ENCODE measurements around the gene TXNDC8.
"Not testable (repeated sequence)": the region's sequence is repeated elsewhere in the genome, so short reads cannot be mapped to it uniquely, and the experiment has no call there.

Gene TXNDC8

GRCh38 chr9:110337727-110338126, at the start of gene TXNDC8:
TSS of gene TXNDC8 (minus strand) at chr9:110337863.
- no peak for DNase-seq (ENCODE audit: low read depth, low spot score)

GRCh38 chr9:110383491-110383890, 45.8 kb upstream of the TXNDC8 start:
- no peak for DNase-seq (ENCODE audit: low read depth, low spot score)

GRCh38 chr9:110382731-110383130, 45.1 kb upstream of the TXNDC8 start:
- DNase-seq (ENCODE audit: low read depth, low spot score), result no peak

DNA sequence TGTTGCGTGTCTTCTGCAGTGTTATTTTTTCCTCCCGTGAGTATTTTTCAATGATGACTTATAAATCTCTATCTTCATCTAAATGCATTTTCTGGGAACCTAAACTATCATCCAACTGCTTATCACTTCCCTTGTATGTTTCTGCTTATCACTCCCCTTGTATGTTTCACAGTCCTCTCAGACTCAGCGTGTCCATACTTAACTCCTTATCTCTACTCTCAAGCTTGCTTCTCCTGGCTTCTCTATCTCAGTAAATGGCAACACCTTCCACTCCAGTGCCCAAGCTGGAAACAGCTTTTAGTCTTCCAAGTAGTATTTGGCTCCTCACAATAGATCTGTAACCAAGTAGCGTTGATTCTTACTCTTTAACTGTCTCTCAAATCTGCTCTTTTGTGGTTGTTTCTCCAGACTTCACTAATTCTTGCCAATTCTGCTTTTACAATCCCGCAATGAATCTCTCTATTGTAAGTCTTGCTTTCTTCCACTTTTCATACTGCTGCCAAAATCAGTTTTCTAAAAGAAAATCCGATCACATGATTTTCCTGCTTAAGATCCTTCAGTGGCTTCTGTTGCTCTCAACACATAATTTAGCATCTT, 33.8 kb upstream of the TXNDC8 start:
- DNase-seq (ENCODE audit: low read depth, low spot score), result no peak

- no peak for DNase-seq (ENCODE audit: low read depth, low spot score)
Observed at GRCh38 chr9:110370315-110370714, 32.7 kb upstream of the TXNDC8 start.

DNA sequence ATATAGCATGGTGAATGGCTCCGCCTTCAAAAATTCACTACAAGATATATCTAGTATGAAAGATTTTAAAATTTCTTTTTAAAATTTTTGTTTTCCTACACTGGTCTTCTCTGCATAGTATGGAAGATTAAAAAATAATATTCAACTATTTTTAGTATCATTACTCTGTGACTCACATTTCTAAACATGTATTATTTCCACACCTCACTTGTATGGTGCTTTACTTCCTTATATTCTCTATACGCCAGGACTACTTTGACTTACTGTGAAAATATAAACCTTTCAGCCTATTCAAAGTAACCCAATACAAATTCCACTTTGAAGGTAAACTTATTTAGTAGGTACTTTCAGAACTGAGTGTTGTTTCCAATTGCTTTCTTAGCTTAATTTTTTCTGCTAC, 26.8 kb upstream of the TXNDC8 start:
- DNase-seq (ENCODE audit: low read depth, low spot score), result no peak

- not testable (repeated sequence) for DNase-seq (ENCODE audit: low read depth, low spot score)
Observed at GRCh38 chr9:110358992-110359391, 21.3 kb upstream of the TXNDC8 start.

GRCh38 chr9:110357505-110357904, 19.8 kb upstream of the TXNDC8 start:
- DNase-seq (ENCODE audit: low read depth, low spot score), result no peak

- no peak for DNase-seq (ENCODE audit: low read depth, low spot score)
Observed at GRCh38 chr9:110356639-110357395, 19.2 kb upstream of the TXNDC8 start.

- DNase-seq (ENCODE audit: low read depth, low spot score), result no peak
Observed at GRCh38 chr9:110355911-110356310, 18.2 kb upstream of the TXNDC8 start.

- DNase-seq (ENCODE audit: low read depth, low spot score), result no peak
Observed at GRCh38 chr9:110351009-110351467, 13.4 kb upstream of the TXNDC8 start.

- no peak for DNase-seq (ENCODE audit: low read depth, low spot score)
Observed at GRCh38 chr9:110346325-110346724, 8.7 kb upstream of the TXNDC8 start.

GRCh38 chr9:110344821-110345220, 7.2 kb upstream of the TXNDC8 start:
- DNase-seq (ENCODE audit: low read depth, low spot score), result no peak

DNA sequence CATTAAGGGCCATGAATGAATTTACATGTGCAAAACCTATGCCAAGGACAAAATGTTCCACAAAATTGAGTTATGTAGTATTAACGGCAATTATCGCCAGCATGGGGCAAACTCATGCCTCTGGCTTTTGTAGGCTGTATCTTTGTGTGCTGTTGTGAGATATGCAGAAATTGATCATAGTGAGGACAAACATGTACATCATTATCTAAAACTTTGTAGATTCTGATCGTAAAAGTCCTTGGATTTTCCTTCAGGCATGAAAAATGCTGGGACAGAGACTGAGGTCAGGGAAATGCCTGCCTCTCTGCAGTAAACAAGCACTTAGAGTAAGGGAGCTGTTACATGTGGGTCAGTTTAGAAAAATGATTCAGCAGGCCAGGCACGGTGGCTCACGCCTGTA, 5.9 kb upstream of the TXNDC8 start:
- no peak for DNase-seq (ENCODE audit: low read depth, low spot score)

GRCh38 chr9:110340306-110340705, 2.6 kb upstream of the TXNDC8 start:
- peak; percentile 40 for DNase-seq (ENCODE audit: low read depth, low spot score)

DNA sequence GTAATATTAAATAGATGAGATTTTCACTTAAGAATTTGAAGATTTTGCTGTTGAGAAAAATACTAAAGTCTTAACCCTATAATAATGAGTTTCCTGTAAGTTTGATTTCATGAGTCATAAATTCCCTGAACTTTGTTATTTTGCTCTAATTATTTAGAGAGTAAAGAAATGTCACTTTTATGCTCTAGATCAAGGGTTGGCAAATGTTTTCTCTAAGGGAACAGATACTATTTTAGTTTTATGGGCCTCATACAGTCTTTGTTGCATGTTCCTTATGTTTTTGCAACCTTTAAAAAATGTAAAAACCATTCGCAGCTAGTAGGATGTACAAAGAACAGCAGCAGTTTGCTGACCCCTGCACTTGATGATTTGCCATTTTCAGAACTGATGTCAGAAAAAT, 480 bp upstream of the TXNDC8 start:
- no peak for DNase-seq (ENCODE audit: low read depth, low spot score)

- no peak for DNase-seq (ENCODE audit: low read depth, low spot score)
Observed at GRCh38 chr9:110336363-110336762, 1.3 kb downstream of the TXNDC8 start.

DNA sequence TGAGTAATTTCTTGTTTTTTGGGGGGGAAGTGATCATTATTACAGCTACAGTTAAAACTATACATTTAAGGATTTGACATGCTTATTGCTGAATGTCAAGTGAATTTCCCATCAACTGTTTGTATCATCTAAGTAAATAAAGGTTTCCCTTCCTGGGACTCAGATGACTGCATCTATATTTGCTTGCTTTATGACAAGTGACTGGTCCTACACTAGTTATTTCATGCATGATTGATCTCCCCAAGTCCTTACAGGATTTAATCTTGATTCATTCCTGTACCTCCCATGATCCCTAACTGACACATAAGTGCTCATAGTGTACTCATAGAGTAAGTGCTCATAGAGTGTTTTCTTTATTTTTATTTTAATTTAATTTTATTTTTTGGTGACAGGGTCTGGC, 2.8 kb downstream of the TXNDC8 start:
- DNase-seq (ENCODE audit: low read depth, low spot score), result no peak

DNA sequence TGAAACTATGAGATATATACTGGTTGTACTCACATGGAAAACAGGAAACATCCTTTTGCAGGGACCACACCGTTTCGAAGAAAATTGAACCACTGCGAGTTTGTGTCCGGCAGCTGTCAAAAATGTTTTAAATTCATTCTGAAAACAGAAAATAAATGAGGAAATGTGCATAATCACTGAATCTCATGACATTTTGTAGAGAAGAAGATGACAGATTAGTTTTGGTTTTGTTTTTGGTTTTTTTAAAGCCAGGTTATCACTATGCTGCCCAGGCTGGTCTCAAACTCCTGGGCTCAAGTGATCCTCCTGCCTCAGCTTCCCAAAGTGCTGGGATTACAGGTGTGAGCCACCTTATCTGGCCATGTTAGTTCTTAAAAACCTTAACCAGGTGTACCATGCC, 3.5 kb downstream of the TXNDC8 start:
- DNase-seq (ENCODE audit: low read depth, low spot score), result no peak

GRCh38 chr9:110332766-110333165, 4.9 kb downstream of the TXNDC8 start:
- no peak for DNase-seq (ENCODE audit: low read depth, low spot score)

DNA sequence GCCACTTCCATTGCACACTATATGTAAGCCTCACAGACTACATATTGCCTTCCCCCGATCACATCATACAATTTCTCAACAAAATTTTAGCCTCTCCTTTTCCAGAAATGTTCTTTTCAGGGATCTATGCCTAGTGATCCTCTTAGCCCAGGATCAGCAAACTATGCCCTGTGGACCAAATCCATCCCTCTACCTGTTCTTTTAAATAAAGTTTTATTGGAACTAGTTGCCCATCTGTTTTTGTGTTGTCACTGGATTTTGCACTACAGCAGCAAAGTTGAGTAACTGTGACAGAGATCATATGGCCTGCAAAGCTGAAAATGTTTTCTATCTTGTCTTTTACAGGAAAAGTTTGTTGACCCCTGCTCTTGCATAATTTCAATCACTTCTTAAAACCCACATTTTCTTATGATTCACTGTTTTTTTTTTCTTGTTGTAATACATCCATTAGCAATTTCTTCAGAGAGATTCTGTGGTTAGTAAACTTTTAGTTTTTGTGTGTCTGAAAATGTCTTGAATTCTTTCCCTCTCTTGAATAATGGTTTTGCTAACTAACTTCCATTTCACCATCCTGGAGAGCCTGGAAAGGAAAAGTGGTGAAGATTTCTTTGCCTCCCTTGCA, 7.1 kb downstream of the TXNDC8 start:
- DNase-seq (ENCODE audit: low read depth, low spot score), result no peak

DNA sequence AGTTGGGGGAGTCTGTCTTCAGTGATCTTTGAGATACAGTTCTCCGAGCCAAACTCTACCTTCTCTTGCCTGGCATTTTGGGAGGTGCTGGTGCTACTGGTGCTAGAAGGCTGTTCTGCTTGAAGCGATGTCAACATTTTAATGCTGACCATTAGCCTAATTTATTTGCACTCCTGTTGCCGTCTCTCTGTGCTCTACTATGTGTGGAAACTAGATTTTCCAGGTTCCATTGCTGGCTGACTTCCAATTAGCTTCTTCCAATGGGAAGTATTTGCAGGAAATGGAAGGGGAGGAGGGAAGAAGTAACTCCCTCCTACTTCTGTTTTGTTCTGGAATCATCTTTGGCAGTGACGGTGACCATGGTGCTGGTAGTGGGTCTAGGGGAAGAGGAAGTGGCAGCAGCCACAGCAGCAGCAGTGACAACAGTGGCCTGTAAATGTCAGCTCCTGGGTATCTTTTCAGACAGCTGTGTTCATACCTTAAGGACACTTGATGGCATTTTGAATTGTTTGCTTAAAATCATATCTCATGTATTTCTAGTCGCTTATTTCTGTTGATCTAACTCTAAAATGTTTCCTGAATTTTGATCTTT, 7.9 kb downstream of the TXNDC8 start:
- DNase-seq (ENCODE audit: low read depth, low spot score), result no peak

- no peak for DNase-seq (ENCODE audit: low read depth, low spot score)
Observed at GRCh38 chr9:110328763-110329162, 8.9 kb downstream of the TXNDC8 start.
